SK-N-SH (cell line): ENCODE data around the gene ARHGAP23. TPM values are rescaled to one million over a fixed set of nuclear protein-coding genes. Genes with fewer than 3 reads are reported as not detected.
A peak's percentile ranks its signal among the peaks of the same experiment; 100 is the strongest.

ENCODE experiments used
- CTCF ChIA-PET: fragments of 300-600, 350-600 bp; formaldehyde crosslinking; extraction: SDS; loops from one replicate; lab custom pipeline; 2021; lab: Yijun Ruan, JAX
- POLR2A ChIA-PET: fragments of 350-600 bp; sonication (Branson Sonifier 250); formaldehyde crosslinking; extraction: SDS; loops from one replicate; lab custom pipeline; 2020; ENCODE audit warnings: antibody characterized with exemption, inconsistent platforms; lab: Yijun Ruan, JAX
- DNase-seq: peaks from one replicate; pipeline ENCODE4 v3.0.0; 2012
- H2AFZ ChIP-seq: fragments of 200-600 bp; sonication (generic); 2 replicates; pipeline ENCODE4 v1.8.1; 2016; ENCODE audit warnings: antibody characterized with exemption, mild to moderate bottlenecking, low read depth
- H3F3A ChIP-seq: fragments of 200-600 bp; sonication (generic); replicated peaks from 2 replicates; pipeline ENCODE3; 2016; ENCODE audit warnings: antibody characterized with exemption, mild to moderate bottlenecking; ENCODE audit not compliant: insufficient read depth
- H3K27ac ChIP-seq, 2 experiments: fragments of 200-500 bp in 1 of 2; fragments of 200-600 bp in 1 of 2; sonication (Bioruptor generic) in 1 of 2; sonication (generic), shearing (Covaris generic) in 1 of 2; 2 replicates each; pipeline versions ENCODE4 v1.5.1 to v1.6.1; 2014 to 2016; ENCODE audit warnings: low read depth in 2 of 2, inconsistent platforms in 1 of 2, low read length in 1 of 2, mild to moderate bottlenecking in 1 of 2, mixed read lengths in 1 of 2
- H3K27me3 ChIP-seq: fragments of 200-600 bp; sonication (generic), shearing (Covaris generic); 2 replicates; pipeline ENCODE4 v1.6.1; 2016; ENCODE audit warnings: mixed run types; ENCODE audit not compliant: insufficient read depth
- H3K36me3 ChIP-seq, 2 experiments: fragments of 200-500 bp in 1 of 2; fragments of 200-600 bp in 1 of 2; sonication (Bioruptor generic) in 1 of 2; sonication (generic) in 1 of 2; replicated peaks in 1 of 2; 2 replicates each; pipeline versions ENCODE3 to v1.5.1; 2014 to 2016; ENCODE audit warnings: low read length in 1 of 2, mild to moderate bottlenecking in 1 of 2; ENCODE audit not compliant: insufficient read depth in 2 of 2, control insufficient read depth in 1 of 2
- H3K4me1 ChIP-seq, 2 experiments: fragments of 200-500 bp in 1 of 2; fragments of 200-600 bp in 1 of 2; sonication (Bioruptor generic) in 1 of 2; sonication (generic), shearing (Covaris generic) in 1 of 2; 2 replicates each; pipeline versions ENCODE4 v1.5.1 to v1.6.1; 2014 to 2016; ENCODE audit warnings: low read depth in 1 of 2, low read length in 1 of 2, mixed run types in 1 of 2; ENCODE audit not compliant: insufficient read depth in 2 of 2, control insufficient read depth in 1 of 2
- H3K4me2 ChIP-seq: fragments of 200-600 bp; sonication (generic), shearing (Covaris generic); 2 replicates; pipeline ENCODE4 v1.6.1; 2017; ENCODE audit warnings: mixed run types
- H3K4me3 ChIP-seq, 2 experiments: fragments of 200-500 bp in 1 of 2; fragments of 200-600 bp in 1 of 2; sonication (Bioruptor generic) in 1 of 2; sonication (generic), shearing (Covaris generic) in 1 of 2; 2 replicates each; pipeline versions ENCODE4 v1.5.1 to v1.8.1; 2014 to 2016; ENCODE audit warnings: low read depth in 2 of 2, inconsistent platforms in 1 of 2, low read length in 1 of 2, mild to moderate bottlenecking in 1 of 2, mixed read lengths in 1 of 2, moderate library complexity in 1 of 2
- H3K79me2 ChIP-seq: fragments of 200-600 bp; sonication (generic); 2 replicates; pipeline ENCODE4 v1.8.1; 2017; ENCODE audit warnings: mild to moderate bottlenecking; ENCODE audit not compliant: insufficient read depth
- H3K9ac ChIP-seq: fragments of 200-600 bp; sonication (generic); 2 replicates; pipeline ENCODE4 v1.6.1; 2017; ENCODE audit warnings: mixed run types
- H3K9me2 ChIP-seq: fragments of 200-600 bp; sonication (generic); 2 replicates; pipeline ENCODE4 v1.6.1; 2017; ENCODE audit warnings: mixed run types
- H3K9me3 ChIP-seq: fragments of 200-600 bp; sonication (generic); 2 replicates; pipeline ENCODE4 v1.6.1; 2017; ENCODE audit warnings: mixed run types, mild to moderate bottlenecking, moderate library complexity
- H4K20me1 ChIP-seq: fragments of 200-600 bp; sonication (generic); 2 replicates; pipeline ENCODE4 v1.6.1; 2017; ENCODE audit warnings: mild to moderate bottlenecking, mixed run types; ENCODE audit not compliant: insufficient read depth
- ELF1 ChIP-seq: IDR thresholded peaks from 2 replicates; pipeline ENCODE4 v1.4.0; 2012
- EP300 ChIP-seq, 2 experiments: IDR thresholded peaks; 2 replicates each; pipeline versions ENCODE4 v1.4.0 to v1.6.1; 2012; ENCODE audit warnings: borderline replicate concordance in 1 of 2, low read depth in 1 of 2, low read length in 1 of 2
- EZH2phosphoT487 ChIP-seq: fragments of 200-600 bp; sonication (generic); IDR thresholded peaks from 2 replicates; pipeline ENCODE4 v1.6.1; 2017; ENCODE audit warnings: low read depth, mixed run types, mild to moderate bottlenecking, antibody characterized with exemption, moderate library complexity, borderline replicate concordance
- FOSL2 ChIP-seq: IDR thresholded peaks from 2 replicates; pipeline ENCODE4 v1.4.0; 2012; ENCODE audit warnings: low read depth, mild to moderate bottlenecking, moderate library complexity, borderline replicate concordance
- FOXM1 ChIP-seq: IDR thresholded peaks from 2 replicates; pipeline ENCODE4 v1.4.0; 2012; ENCODE audit warnings: low read depth, mild to moderate bottlenecking
- GABPA ChIP-seq: IDR thresholded peaks from 2 replicates; pipeline ENCODE4 v1.4.0; 2012; ENCODE audit warnings: low read depth, mild to moderate bottlenecking
- MEF2A ChIP-seq: IDR thresholded peaks from 2 replicates; pipeline ENCODE4 v1.4.0; 2012; ENCODE audit warnings: low read depth, borderline replicate concordance
- NFIC ChIP-seq: IDR thresholded peaks from 2 replicates; pipeline ENCODE4 v1.4.0; 2012; ENCODE audit warnings: borderline replicate concordance
- POLR2AphosphoS5 ChIP-seq: IDR thresholded peaks from 2 replicates; pipeline ENCODE4 v1.6.1; 2012; ENCODE audit warnings: low read depth, low read length
- RXRA ChIP-seq: IDR thresholded peaks from 2 replicates; pipeline ENCODE4 v1.4.0; 2012; ENCODE audit warnings: low read depth, mild to moderate bottlenecking, borderline replicate concordance
- SIN3A ChIP-seq: IDR thresholded peaks from 2 replicates; pipeline ENCODE4 v1.6.1; 2012; ENCODE audit warnings: low read depth, mild to moderate bottlenecking, low read length, moderate library complexity, borderline replicate concordance
- TCF12 ChIP-seq: IDR thresholded peaks from 2 replicates; pipeline ENCODE4 v1.4.0; 2012
- USF1 ChIP-seq: IDR thresholded peaks from 2 replicates; pipeline ENCODE4 v1.4.0; 2012; ENCODE audit warnings: low read depth, borderline replicate concordance
- USF2 ChIP-seq: fragments of 150-350 bp; IDR thresholded peaks from 2 replicates; pipeline ENCODE4 v1.6.1; 2017; ENCODE audit warnings: antibody characterized with exemption, low read length, low read depth, borderline replicate concordance
- WGBS: methylation state at CpG from one replicate; pipeline ENCODE4 v1.1.6; 2017; ENCODE audit warnings: low lambda C conversion rate; 5-methylcytosine and 5-hydroxymethylcytosine counted together
- polyA plus RNA-seq, 3 experiments: library from polyadenylated mRNA; depleted of rRNA; stranded (reverse); fragments of >200 nt; gene quantifications; 2 replicates each; pipeline ENCODE4 v1.2.3, GENCODE V29; 2012
- TF ChIP-seq, protein P1 (sequence below): IDR thresholded peaks from 2 replicates; pipeline ENCODE4 v1.4.0; 2012; ENCODE audit warnings: low read depth, borderline replicate concordance
- TF ChIP-seq, protein P2 (sequence below): IDR thresholded peaks from 2 replicates; pipeline ENCODE4 v1.6.1; 2012; ENCODE audit warnings: mild to moderate bottlenecking, low read depth, low read length, moderate library complexity

The ARHGAP23 gene
- polyA plus RNA-seq, 1 of the 3 experiments (the other 2 are of a cell fraction) = 19.2 TPM

- TF ChIP-seq GABPA = no peak
- no peak for TF ChIP-seq USF1
- TF ChIP-seq, protein P1, sequence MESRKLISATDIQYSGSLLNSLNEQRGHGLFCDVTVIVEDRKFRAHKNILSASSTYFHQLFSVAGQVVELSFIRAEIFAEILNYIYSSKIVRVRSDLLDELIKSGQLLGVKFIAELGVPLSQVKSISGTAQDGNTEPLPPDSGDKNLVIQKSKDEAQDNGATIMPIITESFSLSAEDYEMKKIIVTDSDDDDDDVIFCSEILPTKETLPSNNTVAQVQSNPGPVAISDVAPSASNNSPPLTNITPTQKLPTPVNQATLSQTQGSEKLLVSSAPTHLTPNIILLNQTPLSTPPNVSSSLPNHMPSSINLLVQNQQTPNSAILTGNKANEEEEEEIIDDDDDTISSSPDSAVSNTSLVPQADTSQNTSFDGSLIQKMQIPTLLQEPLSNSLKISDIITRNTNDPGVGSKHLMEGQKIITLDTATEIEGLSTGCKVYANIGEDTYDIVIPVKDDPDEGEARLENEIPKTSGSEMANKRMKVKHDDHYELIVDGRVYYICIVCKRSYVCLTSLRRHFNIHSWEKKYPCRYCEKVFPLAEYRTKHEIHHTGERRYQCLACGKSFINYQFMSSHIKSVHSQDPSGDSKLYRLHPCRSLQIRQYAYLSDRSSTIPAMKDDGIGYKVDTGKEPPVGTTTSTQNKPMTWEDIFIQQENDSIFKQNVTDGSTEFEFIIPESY = no peak
- TF ChIP-seq EZH2phosphoT487 = no peak
- TF ChIP-seq FOXM1 = no peak
- no peak for TF ChIP-seq RXRA
- TF ChIP-seq POLR2AphosphoS5 = no peak
- TF ChIP-seq ELF1 = no peak
- TF ChIP-seq SIN3A = no peak
- TF ChIP-seq MEF2A = no peak
- TF ChIP-seq FOSL2 = no peak
- no peak for TF ChIP-seq NFIC
- no peak for TF ChIP-seq EP300 (IDR thresholded peaks at IDR 0.05; ENCODE audit: borderline replicate concordance in 1 of 2, low read depth in 1 of 2, low read length in 1 of 2)
- no peak for TF ChIP-seq USF2
- TF ChIP-seq TCF12 = no peak
- TF ChIP-seq, protein P2, sequence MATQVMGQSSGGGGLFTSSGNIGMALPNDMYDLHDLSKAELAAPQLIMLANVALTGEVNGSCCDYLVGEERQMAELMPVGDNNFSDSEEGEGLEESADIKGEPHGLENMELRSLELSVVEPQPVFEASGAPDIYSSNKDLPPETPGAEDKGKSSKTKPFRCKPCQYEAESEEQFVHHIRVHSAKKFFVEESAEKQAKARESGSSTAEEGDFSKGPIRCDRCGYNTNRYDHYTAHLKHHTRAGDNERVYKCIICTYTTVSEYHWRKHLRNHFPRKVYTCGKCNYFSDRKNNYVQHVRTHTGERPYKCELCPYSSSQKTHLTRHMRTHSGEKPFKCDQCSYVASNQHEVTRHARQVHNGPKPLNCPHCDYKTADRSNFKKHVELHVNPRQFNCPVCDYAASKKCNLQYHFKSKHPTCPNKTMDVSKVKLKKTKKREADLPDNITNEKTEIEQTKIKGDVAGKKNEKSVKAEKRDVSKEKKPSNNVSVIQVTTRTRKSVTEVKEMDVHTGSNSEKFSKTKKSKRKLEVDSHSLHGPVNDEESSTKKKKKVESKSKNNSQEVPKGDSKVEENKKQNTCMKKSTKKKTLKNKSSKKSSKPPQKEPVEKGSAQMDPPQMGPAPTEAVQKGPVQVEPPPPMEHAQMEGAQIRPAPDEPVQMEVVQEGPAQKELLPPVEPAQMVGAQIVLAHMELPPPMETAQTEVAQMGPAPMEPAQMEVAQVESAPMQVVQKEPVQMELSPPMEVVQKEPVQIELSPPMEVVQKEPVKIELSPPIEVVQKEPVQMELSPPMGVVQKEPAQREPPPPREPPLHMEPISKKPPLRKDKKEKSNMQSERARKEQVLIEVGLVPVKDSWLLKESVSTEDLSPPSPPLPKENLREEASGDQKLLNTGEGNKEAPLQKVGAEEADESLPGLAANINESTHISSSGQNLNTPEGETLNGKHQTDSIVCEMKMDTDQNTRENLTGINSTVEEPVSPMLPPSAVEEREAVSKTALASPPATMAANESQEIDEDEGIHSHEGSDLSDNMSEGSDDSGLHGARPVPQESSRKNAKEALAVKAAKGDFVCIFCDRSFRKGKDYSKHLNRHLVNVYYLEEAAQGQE = no peak
- Histone ChIP-seq H3K79me2 (peaks cover 59% of the 10 kb centered on the region), H2AFZ (peak overlapping the region; percentile 85), H3K9ac (peak overlapping the region; percentile 86), H3K36me3 (no peaks in the 10 kb centered on the region), H3F3A (peaks cover 4% of the 10 kb centered on the region), H3K4me1 (peaks cover 15 to 25% of the 10 kb centered on the region in 2 experiments; a peak in 2 of 4 replicates), H3K4me3 (peak overlapping the region; percentile 50 to 81), H4K20me1 (peaks cover 33% of the 10 kb centered on the region), H3K9me3 (no peaks in the 10 kb centered on the region), H3K9me2 (no peaks in the 10 kb centered on the region), H3K27ac (peak overlapping the region; percentile 34 to 74), H3K4me2 (peak overlapping the region; percentile 97), H3K27me3 (no peaks in the 10 kb centered on the region)
- ChIA-PET CTCF (interaction anchor here (0.6 to 13.3 kb wide), 10 partner anchors 10 to 240 kb away, joined by 3 to 146 read pairs (median 4); no protein-coding TSS in a partner anchor), POLR2A (no interaction called here)
- DNase-seq = no peak
- WGBS = 90% methylated on average over 5 of the region's 7 CpGs
Observed at GRCh38 chr17:38427160-38427949, 909 bp upstream of the ARHGAP23 start.
